ENCODE measurements around the gene YARS1. TPM values are rescaled to one million over a fixed set of nuclear protein-coding genes. Genes with fewer than 3 reads are reported as not detected.

YARS1 gene
- total RNA-seq, 1 experiment from 2014 or later, result 244 TPM

- intact Hi-C loops (cut with micrococcal nuclease), result no loop called here
- no peaks in the 10 kb centered on the region for H3K27me3 ChIP-seq (ENCODE audit: insufficient read depth, low read length)
- peaks cover 100% of the 10 kb centered on the region for H3K79me2 ChIP-seq (ENCODE audit: insufficient read depth, low read length)
- H3K4me3 ChIP-seq (replicated peaks in 1 of 2; ENCODE audit: low read depth in 1 of 2, low read length in 2 of 2), result no peak overlapping the region
- ATAC-seq (no peak), DNase-seq (ENCODE audit: low read depth, low spot score) (no peak)
- H2AFZ ChIP-seq (ENCODE audit: low read depth, low read length, poor library complexity, severe bottlenecking), result no peak overlapping the region
- ChIA-PET RAD21 (ENCODE audit: low non-redundant PET in 1 of 2, low total read pairs in 2 of 2, uncharacterized antibody in 2 of 2, unreplicated experiment in 2 of 2) (no interaction called here), CTCF (no interaction called here), POLR2A (no interaction called here)
- no TSS peak for BruUV-seq (replicated peaks)
- TF ChIP-seq EZH2 (IDR thresholded peaks at IDR 0.05) (no peak), SP1 (IDR thresholded peaks at IDR 0.05; ENCODE audit: low read depth) (no peak), MAX (IDR thresholded peaks at IDR 0.05) (no peak), ELF1 (IDR thresholded peaks at IDR 0.05; ENCODE audit: borderline replicate concordance, low read depth) (no peak), CBX3 (IDR thresholded peaks at IDR 0.05; ENCODE audit: low read depth) (no peak), SRF (IDR thresholded peaks at IDR 0.05; ENCODE audit: low read depth) (no peak), ZFX (IDR thresholded peaks at IDR 0.05) (no peak), POLR2AphosphoS5 (IDR thresholded peaks at IDR 0.05; ENCODE audit: low read depth, low read length) (no peak), ZNF274 (IDR thresholded peaks at IDR 0.05; ENCODE audit: low read depth, low read length) (no peak), CEBPB (IDR thresholded peaks at IDR 0.05; ENCODE audit: low read depth) (no peak), CTCF (IDR thresholded peaks at IDR 0.05 in 2 of 3, conservative IDR thresholded peaks at IDR 0.05 in 1 of 3; ENCODE audit: borderline replicate concordance in 1 of 3, insufficient read depth in 1 of 3, low read depth in 2 of 3, low read length in 2 of 3) (no peak)
- TF ChIP-seq, protein P1, sequence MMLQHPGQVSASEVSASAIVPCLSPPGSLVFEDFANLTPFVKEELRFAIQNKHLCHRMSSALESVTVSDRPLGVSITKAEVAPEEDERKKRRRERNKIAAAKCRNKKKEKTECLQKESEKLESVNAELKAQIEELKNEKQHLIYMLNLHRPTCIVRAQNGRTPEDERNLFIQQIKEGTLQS (IDR thresholded peaks at IDR 0.05), result no peak
- H3K4me1 ChIP-seq (ENCODE audit: control insufficient read depth in 1 of 2, insufficient read depth in 2 of 2, low read length in 2 of 2), result peaks cover 12 to 21% of the 10 kb centered on the region in 2 experiments
- no peaks in the 10 kb centered on the region for H3K9me3 ChIP-seq (ENCODE audit: control insufficient read depth in 1 of 2, insufficient read depth in 1 of 2, low read depth in 1 of 2, low read length in 2 of 2)
- H3K9me2 ChIP-seq (ENCODE audit: insufficient read depth), result no peaks in the 10 kb centered on the region
- H3K36me3 ChIP-seq (ENCODE audit: control insufficient read depth in 1 of 2, insufficient read depth in 2 of 2, low read length in 2 of 2), result peaks cover 31 to 46% of the 10 kb centered on the region in 2 experiments
- peaks cover 10% of the 10 kb centered on the region; the same call in 1 of the 2 replicates for H4K20me1 ChIP-seq (ENCODE audit: insufficient read depth)
- H3K4me2 ChIP-seq (ENCODE audit: low read length), result no peak overlapping the region
- no peak overlapping the region for H3K27ac ChIP-seq (ENCODE audit: low read depth, low read length)
- no peak overlapping the region for H3K9ac ChIP-seq (ENCODE audit: low read length)
These were observed 5.9 kb downstream of the YARS1 start for GRCh38 chr1:32811265-32811664.
